ENCODE results near the gene LRRC3.

LRRC3 gene

DNA sequence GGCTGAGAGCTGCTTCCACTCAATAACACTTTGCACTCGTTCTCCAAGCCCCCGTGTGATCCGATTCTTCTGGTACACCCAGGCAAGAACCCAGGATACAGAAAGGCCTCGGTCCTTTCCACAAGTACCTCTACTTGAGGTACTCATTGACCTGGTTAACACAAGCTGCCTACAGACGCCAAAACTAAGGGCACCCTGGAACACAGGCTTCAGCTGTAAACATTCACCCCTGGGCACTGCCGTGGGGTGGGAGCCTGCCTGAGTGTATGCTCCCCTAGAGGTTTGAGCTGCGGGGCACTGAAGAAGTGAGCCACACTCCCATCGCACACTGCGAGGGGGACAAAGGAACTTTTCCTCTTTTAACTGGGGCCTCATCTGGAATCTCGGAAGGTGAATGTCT is 30.5 kb downstream of the LRRC3 start:
- TF ChIP-seq EZH2phosphoT487 (IDR thresholded peaks at IDR 0.05; ENCODE audit: borderline replicate concordance) (no peak), CTCF (conservative IDR thresholded peaks at IDR 0.05; ENCODE audit: low read length) (no peak)
- no peak overlapping the region for H2AFZ ChIP-seq (ENCODE audit: low read length)
- H3K9ac ChIP-seq (ENCODE audit: low read depth, low read length, poor library complexity, severe bottlenecking), result no peak overlapping the region

GRCh38 chr21:44486302-44486701 is 31.0 kb downstream of the LRRC3 start:
- TF ChIP-seq EZH2phosphoT487 (IDR thresholded peaks at IDR 0.05; ENCODE audit: borderline replicate concordance), result no peak
- no peak for TF ChIP-seq CTCF (conservative IDR thresholded peaks at IDR 0.05; ENCODE audit: low read length)
- H3K4me1 ChIP-seq (ENCODE audit: insufficient read depth, low read length, poor library complexity, severe bottlenecking), result no peaks in the 10 kb centered on the region
- H3K4me3 ChIP-seq (ENCODE audit: low read length, poor library complexity, severe bottlenecking), result no peak overlapping the region
- H3F3A ChIP-seq (ENCODE audit: low read depth), result no peaks in the 10 kb centered on the region
- H2AFZ ChIP-seq (ENCODE audit: low read length), result no peak overlapping the region
- no peaks in the 10 kb centered on the region for H4K20me1 ChIP-seq (ENCODE audit: insufficient read depth, low read length, poor library complexity, severe bottlenecking)
- H3K9me3 ChIP-seq (ENCODE audit: insufficient read depth, low read depth, low read length), result no peaks in the 10 kb centered on the region; the same call in 1 of the 2 replicates
- H3K79me2 ChIP-seq (ENCODE audit: insufficient read depth, low read length), result no peaks in the 10 kb centered on the region
- no peak overlapping the region for H3K9ac ChIP-seq (ENCODE audit: low read depth, low read length, poor library complexity, severe bottlenecking)
- no peaks in the 10 kb centered on the region for H3K9me2 ChIP-seq (replicated peaks; ENCODE audit: low read depth, low read length)
- H3K27me3 ChIP-seq (ENCODE audit: insufficient read depth, low read length, poor library complexity, severe bottlenecking), result no peaks in the 10 kb centered on the region
- no peak overlapping the region for H3K4me2 ChIP-seq (ENCODE audit: low read depth, low read length, poor library complexity, severe bottlenecking)
- H3K36me3 ChIP-seq (ENCODE audit: insufficient read depth, low read length), result no peaks in the 10 kb centered on the region

More for the DNA sequence above, 30.5 kb downstream of the LRRC3 start:
- Histone ChIP-seq H3F3A (ENCODE audit: low read depth) (no peaks in the 10 kb centered on the region), H4K20me1 (ENCODE audit: insufficient read depth, low read length, poor library complexity, severe bottlenecking) (no peaks in the 10 kb centered on the region), H3K4me1 (ENCODE audit: insufficient read depth, low read length, poor library complexity, severe bottlenecking) (no peaks in the 10 kb centered on the region), H3K4me3 (ENCODE audit: low read length, poor library complexity, severe bottlenecking) (no peak overlapping the region), H3K36me3 (ENCODE audit: insufficient read depth, low read length) (no peaks in the 10 kb centered on the region), H3K9me2 (replicated peaks; ENCODE audit: low read depth, low read length) (no peaks in the 10 kb centered on the region), H3K79me2 (ENCODE audit: insufficient read depth, low read length) (no peaks in the 10 kb centered on the region), H3K9me3 (ENCODE audit: insufficient read depth, low read depth, low read length) (no peaks in the 10 kb centered on the region; the same call in 1 of the 2 replicates), H3K4me2 (ENCODE audit: low read depth, low read length, poor library complexity, severe bottlenecking) (no peak overlapping the region), H3K27me3 (ENCODE audit: insufficient read depth, low read length, poor library complexity, severe bottlenecking) (no peaks in the 10 kb centered on the region)

DNA sequence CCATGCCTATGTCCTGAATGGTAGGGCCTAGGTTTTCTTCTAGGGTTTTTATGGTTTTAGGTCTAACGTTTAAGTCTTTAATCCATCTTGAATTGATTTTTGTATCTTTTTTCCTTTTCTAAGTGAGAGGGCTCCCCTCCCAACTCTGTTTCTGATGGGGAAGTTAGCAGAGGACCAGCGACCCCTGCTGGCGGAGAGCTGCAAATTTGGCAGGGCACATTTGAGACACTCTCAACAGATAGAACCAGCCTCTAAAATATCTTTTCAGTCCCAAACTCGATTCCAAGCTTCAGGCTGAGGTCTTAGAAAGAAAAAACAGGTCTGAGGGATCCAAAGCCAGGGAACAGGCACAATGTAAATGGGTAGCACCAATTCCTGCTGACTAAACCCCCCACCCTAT is 32.5 kb downstream of the LRRC3 start:
- H3K27me3 ChIP-seq (ENCODE audit: insufficient read depth, low read length, poor library complexity, severe bottlenecking), result no peaks in the 10 kb centered on the region

More for the DNA sequence above, 32.5 kb downstream of the LRRC3 start:
- Histone ChIP-seq H3K4me3 (ENCODE audit: low read length, poor library complexity, severe bottlenecking) (no peak overlapping the region), H3K9me3 (ENCODE audit: insufficient read depth, low read depth, low read length) (no peaks in the 10 kb centered on the region; the same call in 1 of the 2 replicates), H3K36me3 (ENCODE audit: insufficient read depth, low read length) (no peaks in the 10 kb centered on the region), H3F3A (ENCODE audit: low read depth) (no peaks in the 10 kb centered on the region), H3K4me1 (ENCODE audit: insufficient read depth, low read length, poor library complexity, severe bottlenecking) (no peaks in the 10 kb centered on the region), H4K20me1 (ENCODE audit: insufficient read depth, low read length, poor library complexity, severe bottlenecking) (no peaks in the 10 kb centered on the region), H3K9ac (ENCODE audit: low read depth, low read length, poor library complexity, severe bottlenecking) (no peak overlapping the region), H3K9me2 (replicated peaks; ENCODE audit: low read depth, low read length) (no peaks in the 10 kb centered on the region), H3K4me2 (ENCODE audit: low read depth, low read length, poor library complexity, severe bottlenecking) (no peak overlapping the region), H3K79me2 (ENCODE audit: insufficient read depth, low read length) (no peaks in the 10 kb centered on the region), H2AFZ (ENCODE audit: low read length) (no peak overlapping the region)
- peak; percentile 42 for TF ChIP-seq CTCF (conservative IDR thresholded peaks at IDR 0.05; ENCODE audit: low read length)
- no peak for TF ChIP-seq EZH2phosphoT487 (IDR thresholded peaks at IDR 0.05; ENCODE audit: borderline replicate concordance)
